ENCODE data around the gene PGA5.
"Not testable (repeated sequence)": the region's sequence is repeated elsewhere in the genome, so short reads cannot be mapped to it uniquely, and the experiment has no call there.

PGA5 gene

DNA sequence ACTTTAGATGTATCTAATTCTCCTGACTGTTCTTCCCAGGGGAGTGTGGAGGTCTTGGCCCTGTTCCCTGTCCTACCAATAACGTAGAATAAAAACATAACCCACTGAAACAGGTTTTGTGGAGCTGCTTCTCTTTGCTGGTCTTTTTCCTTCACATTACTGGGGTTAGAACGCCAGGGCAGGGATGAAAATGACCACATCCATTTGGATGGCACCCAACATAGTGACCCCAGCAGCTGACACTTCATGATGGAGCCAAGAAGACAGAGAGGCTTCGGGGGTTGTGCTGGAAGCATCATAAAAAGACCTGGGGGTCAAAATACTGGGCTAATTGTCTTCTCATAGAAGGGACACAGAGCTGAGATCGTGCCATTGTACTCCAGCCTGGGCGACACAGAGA lies 9.4 kb upstream of the PGA5 start:
- not testable (repeated sequence) for H3K36me3 ChIP-seq (ENCODE audit: insufficient read depth, low read length); H3K27me3 ChIP-seq (ENCODE audit: control insufficient read depth, insufficient read depth, low read length); H3K9me3 ChIP-seq (replicated peaks; ENCODE audit: low read length); H3K4me3 ChIP-seq (ENCODE audit: low read length); H3K4me1 ChIP-seq (ENCODE audit: control insufficient read depth, insufficient read depth, low read length); H3K4me2 ChIP-seq (ENCODE audit: low read length); H3K9ac ChIP-seq (ENCODE audit: low read depth, low read length)

DNA sequence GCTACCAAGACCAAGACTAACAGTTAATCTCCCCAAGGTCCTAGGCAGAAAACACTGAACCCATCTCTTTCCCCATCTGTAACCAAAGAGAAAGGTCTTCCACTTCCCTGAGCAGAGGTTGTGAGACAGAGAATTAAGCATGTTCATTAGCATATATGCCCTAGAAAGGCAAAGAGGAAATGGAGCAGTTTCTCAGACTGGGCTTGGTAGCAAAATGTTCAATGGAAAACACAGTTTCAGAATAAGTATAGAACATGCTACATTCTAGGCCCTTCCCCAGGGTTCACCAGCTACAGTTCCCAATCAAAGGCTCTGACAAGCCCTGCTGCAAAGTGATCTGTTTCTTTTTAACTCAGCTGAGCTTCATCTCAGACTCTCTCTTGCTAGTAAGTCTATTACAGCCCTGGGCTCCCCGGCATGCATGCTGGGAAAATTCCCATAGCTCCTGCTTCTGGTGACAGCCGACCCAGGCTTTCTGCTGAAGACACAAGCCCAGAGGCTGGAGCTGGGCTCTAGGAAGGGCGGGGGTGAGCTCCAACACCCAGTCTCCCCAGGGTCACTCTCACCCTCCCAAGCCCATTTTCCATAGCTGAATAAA lies 8.3 kb upstream of the PGA5 start:
- not testable (repeated sequence) for H3K36me3 ChIP-seq (ENCODE audit: insufficient read depth, low read length); H3K4me1 ChIP-seq (ENCODE audit: control insufficient read depth, insufficient read depth, low read length); H3K9ac ChIP-seq (ENCODE audit: low read depth, low read length); H3K4me3 ChIP-seq (ENCODE audit: low read length); H3K4me2 ChIP-seq (ENCODE audit: low read length); H3K27me3 ChIP-seq (ENCODE audit: control insufficient read depth, insufficient read depth, low read length); H3K9me3 ChIP-seq (replicated peaks; ENCODE audit: low read length)

DNA sequence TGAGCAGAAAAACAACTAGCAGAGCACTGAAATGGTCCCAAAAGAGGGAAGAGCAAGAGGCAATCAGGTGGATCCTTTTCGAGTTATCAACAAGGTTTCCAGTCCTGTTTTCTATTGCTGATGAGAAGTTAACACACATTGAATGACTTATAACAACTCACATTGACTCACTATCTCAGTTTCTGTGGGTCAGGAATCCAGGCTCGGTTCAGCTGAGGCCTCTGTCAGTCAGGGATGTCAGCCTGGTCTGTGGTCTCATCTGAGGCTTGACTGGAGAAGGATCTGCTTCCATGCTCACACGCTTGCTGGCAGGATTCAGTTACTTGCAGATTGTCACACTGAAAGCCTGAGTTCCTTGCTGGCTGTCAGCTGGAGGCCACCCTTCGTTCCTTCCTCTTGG lies 3.8 kb upstream of the PGA5 start:
- not testable (repeated sequence) for H3K27me3 ChIP-seq (ENCODE audit: control insufficient read depth, insufficient read depth, low read length); H3K36me3 ChIP-seq (ENCODE audit: insufficient read depth, low read length); H3K4me1 ChIP-seq (ENCODE audit: control insufficient read depth, insufficient read depth, low read length); H3K4me3 ChIP-seq (ENCODE audit: low read length); H3K9me3 ChIP-seq (replicated peaks; ENCODE audit: low read length); H3K9ac ChIP-seq (ENCODE audit: low read depth, low read length); H3K4me2 ChIP-seq (ENCODE audit: low read length)

DNA sequence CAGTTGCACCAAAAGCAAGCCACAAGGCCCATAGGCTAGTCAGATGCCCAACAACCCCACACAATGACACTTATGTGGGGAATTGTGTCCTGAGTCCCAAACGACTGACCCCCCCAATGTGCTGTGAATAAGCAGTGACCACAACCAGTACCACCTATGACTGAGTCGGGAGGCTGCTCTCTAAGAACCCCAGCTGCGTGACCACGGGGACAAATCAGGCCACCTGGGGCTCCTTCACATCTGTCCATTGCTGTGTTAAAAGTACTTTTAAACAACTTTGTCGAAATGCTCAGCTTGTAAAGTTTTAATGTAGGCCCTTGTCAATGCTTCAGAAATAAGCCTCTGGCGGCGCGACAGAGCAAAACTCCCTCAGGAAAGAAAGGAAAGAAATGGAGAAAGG lies 687 bp upstream of the PGA5 start:
- not testable (repeated sequence) for H3K4me2 ChIP-seq (ENCODE audit: low read length); H3K9me3 ChIP-seq (replicated peaks; ENCODE audit: low read length); H3K36me3 ChIP-seq (ENCODE audit: insufficient read depth, low read length); H3K9ac ChIP-seq (ENCODE audit: low read depth, low read length); H3K4me1 ChIP-seq (ENCODE audit: control insufficient read depth, insufficient read depth, low read length); H3K27me3 ChIP-seq (ENCODE audit: control insufficient read depth, insufficient read depth, low read length); H3K4me3 ChIP-seq (ENCODE audit: low read length)

DNA sequence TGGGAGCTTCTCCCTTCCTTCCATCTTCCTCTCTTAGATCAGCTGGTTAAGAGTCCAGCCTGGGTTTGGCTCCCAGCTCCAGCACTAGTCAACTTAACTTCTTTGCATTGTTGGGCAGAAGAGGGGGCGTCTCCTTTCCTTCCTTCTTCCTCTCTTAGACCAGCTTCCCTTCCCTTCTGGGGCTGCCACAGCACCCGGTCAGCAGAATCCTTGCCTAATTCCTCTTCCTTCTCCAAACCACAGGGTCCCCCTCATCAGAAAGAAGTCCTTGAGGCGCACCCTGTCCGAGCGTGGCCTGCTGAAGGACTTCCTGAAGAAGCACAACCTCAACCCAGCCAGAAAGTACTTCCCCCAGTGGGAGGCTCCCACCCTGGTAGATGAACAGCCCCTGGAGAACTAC lies 551 bp downstream of the PGA5 start:
- H3K36me3 ChIP-seq (ENCODE audit: insufficient read depth, low read length); H3K4me1 ChIP-seq (ENCODE audit: control insufficient read depth, insufficient read depth, low read length); H3K27me3 ChIP-seq (ENCODE audit: control insufficient read depth, insufficient read depth, low read length); H3K9me3 ChIP-seq (replicated peaks; ENCODE audit: low read length); H3K4me2 ChIP-seq (ENCODE audit: low read length); H3K4me3 ChIP-seq (ENCODE audit: low read length); H3K9ac ChIP-seq (ENCODE audit: low read depth, low read length): not testable (repeated sequence)

DNA sequence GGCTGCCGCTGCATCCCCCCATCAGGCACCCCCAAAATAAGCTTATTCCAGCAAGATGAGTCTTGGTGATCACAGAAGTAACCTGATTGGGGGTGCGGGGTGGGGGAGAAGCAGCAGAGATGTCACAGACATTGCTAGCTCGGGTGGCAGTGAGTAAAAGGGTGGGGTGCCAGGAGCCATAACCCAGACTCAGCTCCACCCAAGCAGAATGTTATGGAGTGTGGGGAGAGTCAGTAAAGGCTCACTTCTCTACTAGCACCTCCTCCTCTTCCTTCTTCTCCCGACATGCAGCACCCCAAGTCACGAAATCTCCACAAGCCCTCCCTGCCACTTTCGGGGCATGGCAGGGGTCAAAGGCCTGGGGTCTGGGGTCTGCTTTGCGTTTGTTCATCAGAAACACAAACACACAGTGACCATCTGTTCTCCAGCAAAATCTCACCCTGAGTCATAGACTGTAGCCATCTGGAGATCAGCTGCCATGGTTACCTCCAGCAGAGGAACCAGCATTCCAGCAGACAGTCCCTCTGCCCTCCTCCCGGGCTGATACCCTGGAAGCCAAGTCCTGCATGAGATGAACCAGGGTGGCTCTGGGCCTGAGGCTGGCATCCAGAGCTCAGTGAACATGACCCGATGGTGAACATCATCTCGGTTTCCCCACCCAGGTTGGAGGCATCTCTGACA lies 4.4 kb downstream of the PGA5 start:
- H3K4me2 ChIP-seq (ENCODE audit: low read length); H3K9ac ChIP-seq (ENCODE audit: low read depth, low read length); H3K27me3 ChIP-seq (ENCODE audit: control insufficient read depth, insufficient read depth, low read length); H3K9me3 ChIP-seq (replicated peaks; ENCODE audit: low read length); H3K4me3 ChIP-seq (ENCODE audit: low read length); H3K4me1 ChIP-seq (ENCODE audit: control insufficient read depth, insufficient read depth, low read length); H3K36me3 ChIP-seq (ENCODE audit: insufficient read depth, low read length): not testable (repeated sequence)

DNA sequence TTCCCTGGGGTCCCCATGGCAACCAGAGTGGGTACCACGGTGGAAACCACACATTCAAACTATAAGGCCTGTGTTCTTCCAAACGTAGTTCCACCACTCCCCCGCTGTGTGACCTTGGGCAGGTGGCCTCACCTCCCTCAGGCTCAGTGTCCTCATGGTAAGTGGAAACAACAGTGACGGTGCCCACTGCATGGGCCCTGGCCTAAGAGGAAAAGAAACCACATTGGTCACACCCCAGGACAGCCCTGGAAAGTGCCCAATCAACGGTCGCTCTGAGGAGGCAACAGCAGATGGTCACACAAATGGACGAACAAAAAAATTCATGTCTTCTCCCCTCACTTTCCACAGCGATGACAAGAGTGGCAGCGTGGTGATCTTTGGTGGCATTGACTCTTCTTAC lies 7.1 kb downstream of the PGA5 start:
- H3K4me2 ChIP-seq (ENCODE audit: low read length); H3K9ac ChIP-seq (ENCODE audit: low read depth, low read length); H3K4me3 ChIP-seq (ENCODE audit: low read length); H3K4me1 ChIP-seq (ENCODE audit: control insufficient read depth, insufficient read depth, low read length); H3K36me3 ChIP-seq (ENCODE audit: insufficient read depth, low read length); H3K9me3 ChIP-seq (replicated peaks; ENCODE audit: low read length): not testable (repeated sequence)
- H3K27me3 ChIP-seq (ENCODE audit: control insufficient read depth, insufficient read depth, low read length), result peaks cover 18% of the 10 kb centered on the region

DNA sequence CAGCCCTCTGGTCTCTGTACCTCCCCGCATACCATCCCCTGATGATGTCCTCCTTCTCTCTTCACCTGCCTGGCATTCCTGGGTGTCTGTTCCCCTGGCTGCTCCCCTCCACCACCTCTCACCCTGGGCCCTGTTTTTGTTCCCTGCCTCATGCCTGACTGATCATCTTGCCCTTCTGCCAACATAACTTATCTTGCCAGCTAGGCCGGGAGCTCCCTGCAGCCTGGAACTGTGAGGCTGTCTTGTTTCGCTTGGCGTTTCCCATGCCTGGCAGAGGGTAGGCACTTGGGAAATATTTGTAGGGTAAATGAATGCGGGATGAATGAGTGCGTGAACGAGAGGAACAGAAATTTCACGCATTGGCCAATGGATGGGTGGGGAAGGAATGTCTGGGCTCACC lies 8.2 kb downstream of the PGA5 start:
- H3K4me1 ChIP-seq (ENCODE audit: control insufficient read depth, insufficient read depth, low read length); H3K4me2 ChIP-seq (ENCODE audit: low read length); H3K9ac ChIP-seq (ENCODE audit: low read depth, low read length); H3K36me3 ChIP-seq (ENCODE audit: insufficient read depth, low read length); H3K9me3 ChIP-seq (replicated peaks; ENCODE audit: low read length); H3K4me3 ChIP-seq (ENCODE audit: low read length): not testable (repeated sequence)
- H3K27me3 ChIP-seq (ENCODE audit: control insufficient read depth, insufficient read depth, low read length), result peaks cover 18% of the 10 kb centered on the region

DNA sequence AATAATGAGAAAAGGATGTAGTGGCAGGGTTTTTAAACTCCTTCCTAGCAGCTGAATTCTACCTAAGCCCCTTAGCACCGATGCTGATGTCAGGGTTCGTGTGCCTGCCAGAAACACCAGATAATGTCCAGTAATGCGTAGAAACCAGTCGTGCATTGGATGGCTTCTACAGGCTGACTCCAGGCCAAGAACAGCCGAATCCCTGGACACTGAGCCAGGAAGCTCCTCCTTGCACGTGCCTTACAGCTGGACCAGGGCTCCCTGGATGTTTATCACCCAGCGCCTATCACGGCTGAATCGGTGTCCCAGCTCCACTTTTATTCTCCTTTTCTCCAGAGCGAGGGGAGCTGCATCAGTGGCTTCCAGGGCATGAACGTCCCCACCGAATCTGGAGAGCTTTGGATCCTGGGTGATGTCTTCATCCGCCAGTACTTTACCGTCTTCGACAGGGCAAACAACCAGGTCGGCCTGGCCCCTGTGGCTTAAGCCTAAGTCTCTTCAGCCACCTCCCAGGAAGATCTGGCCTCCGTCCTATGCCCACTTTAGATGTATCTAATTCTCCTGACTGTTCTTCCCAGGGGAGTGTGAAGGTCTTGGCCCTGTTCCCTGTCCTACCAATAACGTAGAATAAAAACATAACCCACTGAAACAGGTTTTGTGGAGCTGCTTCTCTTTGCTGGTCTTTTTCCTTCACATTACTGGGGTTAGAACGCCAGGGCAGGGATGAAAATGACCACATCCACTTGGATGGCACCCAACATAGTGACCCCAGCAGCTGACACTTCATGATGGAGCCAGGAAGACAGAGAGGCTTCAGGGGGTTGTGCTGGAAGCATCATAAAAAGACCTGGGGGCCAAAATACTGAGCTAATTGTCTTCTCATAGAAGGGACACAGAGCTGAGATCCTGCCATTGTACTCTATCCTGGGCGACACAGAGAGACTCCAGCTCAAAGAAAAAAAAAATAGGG lies 10.1 kb downstream of the PGA5 start:
- H3K9ac ChIP-seq (ENCODE audit: low read depth, low read length); H3K4me2 ChIP-seq (ENCODE audit: low read length); H3K9me3 ChIP-seq (replicated peaks; ENCODE audit: low read length); H3K4me3 ChIP-seq (ENCODE audit: low read length); H3K36me3 ChIP-seq (ENCODE audit: insufficient read depth, low read length); H3K4me1 ChIP-seq (ENCODE audit: control insufficient read depth, insufficient read depth, low read length): not testable (repeated sequence)
- H3K27me3 ChIP-seq (ENCODE audit: control insufficient read depth, insufficient read depth, low read length), result peaks cover 18% of the 10 kb centered on the region

DNA sequence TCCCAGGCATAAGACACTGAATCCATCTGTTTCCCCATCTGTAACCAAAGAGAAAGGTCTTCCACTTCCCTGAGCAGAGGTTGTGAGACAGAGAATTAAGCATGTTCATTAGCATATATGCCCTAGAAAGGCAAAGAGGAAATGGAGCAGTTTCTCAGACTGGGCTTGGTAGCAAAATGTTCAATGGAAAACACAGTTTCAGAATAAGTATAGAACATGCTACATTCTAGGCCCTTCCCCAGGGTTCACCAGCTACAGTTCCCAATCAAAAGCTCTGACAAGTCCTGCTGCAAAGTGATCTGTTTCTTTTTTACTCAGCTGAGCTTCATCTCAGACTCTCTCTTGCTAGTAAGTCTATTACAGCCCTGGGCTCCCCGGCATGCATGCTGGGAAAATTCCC lies 11.4 kb downstream of the PGA5 start:
- H3K9ac ChIP-seq (ENCODE audit: low read depth, low read length); H3K4me1 ChIP-seq (ENCODE audit: control insufficient read depth, insufficient read depth, low read length); H3K4me3 ChIP-seq (ENCODE audit: low read length); H3K4me2 ChIP-seq (ENCODE audit: low read length); H3K9me3 ChIP-seq (replicated peaks; ENCODE audit: low read length); H3K36me3 ChIP-seq (ENCODE audit: insufficient read depth, low read length): not testable (repeated sequence)
- H3K27me3 ChIP-seq (ENCODE audit: control insufficient read depth, insufficient read depth, low read length), result peaks cover 18% of the 10 kb centered on the region

DNA sequence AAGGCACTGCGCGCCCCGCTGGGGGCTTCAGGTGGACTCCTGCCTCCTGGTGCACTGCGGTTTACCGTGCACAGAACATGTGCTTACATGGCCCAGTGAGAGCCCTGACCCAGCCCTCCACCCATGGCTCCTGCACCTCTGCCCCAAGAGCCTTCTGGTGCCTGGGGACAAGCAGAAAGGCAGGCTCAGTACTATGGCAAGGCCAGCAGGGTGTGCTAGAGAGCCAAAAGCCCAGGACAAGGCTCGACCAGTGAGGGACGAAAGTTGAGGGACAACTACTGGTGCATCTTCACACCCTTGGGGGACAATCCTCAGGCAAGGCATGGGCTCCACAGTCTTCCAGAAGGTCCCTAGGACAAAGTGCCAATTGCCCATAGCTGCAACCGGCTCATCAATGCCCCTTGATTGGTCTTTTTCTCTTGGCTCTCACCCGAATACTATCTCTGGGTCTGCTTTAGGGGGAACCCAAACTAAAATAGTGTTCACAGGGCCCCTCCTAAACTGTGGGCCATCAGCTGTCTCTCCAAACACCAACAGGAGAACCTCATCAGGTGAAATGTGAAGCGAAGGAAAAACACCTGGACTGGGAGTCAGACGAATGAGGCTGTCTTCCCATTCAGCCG lies 13.5 kb downstream of the PGA5 start:
- Histone ChIP-seq H3K9me3 (replicated peaks; ENCODE audit: low read length) (no peaks in the 10 kb centered on the region), H3K36me3 (ENCODE audit: insufficient read depth, low read length) (no peaks in the 10 kb centered on the region), H3K27me3 (ENCODE audit: control insufficient read depth, insufficient read depth, low read length) (peaks cover 10% of the 10 kb centered on the region), H3K9ac (ENCODE audit: low read depth, low read length) (no peak overlapping the region), H3K4me1 (ENCODE audit: control insufficient read depth, insufficient read depth, low read length) (peaks cover 4% of the 10 kb centered on the region), H3K4me3 (ENCODE audit: low read length) (no peak overlapping the region), H3K4me2 (ENCODE audit: low read length) (no peak overlapping the region)
